Cortex of kidney (tissue), 1 donor: ENCODE data around the gene PLA2R1.
"Not testable (repeated sequence)": the region's sequence is repeated elsewhere in the genome, so short reads cannot be mapped to it uniquely, and the experiment has no call there.

ENCODE experiments used
- DNase-seq: peaks from one replicate; lab custom pipeline; 2025; lab: John Stamatoyannopoulos, UW

Gene PLA2R1

GRCh38 chr2:159982842-159983785 is 79.3 kb downstream of the PLA2R1 start:
- DNase-seq, result no peak

- no peak for DNase-seq
These were observed 80.1 kb downstream of the PLA2R1 start for GRCh38 chr2:159982270-159982669.

DNA sequence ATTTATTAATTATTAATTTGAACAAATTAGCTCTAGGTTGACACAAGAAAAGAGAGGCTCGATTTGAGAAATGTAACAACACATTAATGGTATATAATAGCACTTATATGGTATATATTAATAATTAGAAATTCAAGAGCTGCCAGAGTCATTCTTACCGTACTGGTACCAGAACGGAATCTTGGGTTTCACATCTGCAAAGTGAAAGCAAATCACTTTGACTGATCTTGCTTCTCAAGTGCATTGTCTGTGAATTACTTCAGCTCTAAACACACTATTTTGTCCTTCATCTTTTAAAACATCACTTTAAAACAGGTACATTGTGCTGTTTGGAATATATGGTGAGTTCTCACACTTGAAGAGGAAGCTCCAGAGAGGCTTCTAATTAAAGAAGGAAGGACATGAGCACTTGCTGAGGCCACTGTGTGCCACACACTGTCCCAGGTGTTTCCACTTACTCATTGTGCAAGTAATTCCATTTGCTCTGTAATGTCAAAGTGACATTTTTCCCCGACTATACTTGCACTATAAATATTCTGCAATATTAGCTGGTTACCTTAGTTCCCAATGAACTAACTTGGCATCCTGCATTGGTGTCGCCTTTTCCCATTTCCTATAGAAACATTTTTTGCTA is 85.8 kb downstream of the PLA2R1 start:
- DNase-seq, result no peak

DNA sequence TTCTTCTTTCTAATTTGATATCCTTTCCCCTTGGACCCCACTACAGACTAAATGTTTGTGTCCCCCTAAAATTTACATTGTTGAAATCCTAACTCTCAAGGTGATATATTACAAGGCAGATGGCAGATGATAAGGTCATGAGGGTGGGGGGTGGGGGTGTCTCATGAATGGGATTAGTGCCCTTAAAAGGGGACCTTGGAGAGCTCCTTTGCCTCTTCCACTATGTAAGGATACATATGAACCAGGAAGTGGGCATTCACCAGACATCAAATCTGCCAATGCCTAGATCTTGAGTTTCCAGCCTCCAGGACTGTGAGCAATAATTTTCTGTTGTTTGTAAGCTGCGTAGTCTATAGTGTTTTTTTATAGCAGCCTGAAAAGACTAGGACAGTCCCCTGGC is 89.1 kb downstream of the PLA2R1 start:
- no peak for DNase-seq

- no peak for DNase-seq
These were observed 90.9 kb downstream of the PLA2R1 start for GRCh38 chr2:159971365-159972152.

DNA sequence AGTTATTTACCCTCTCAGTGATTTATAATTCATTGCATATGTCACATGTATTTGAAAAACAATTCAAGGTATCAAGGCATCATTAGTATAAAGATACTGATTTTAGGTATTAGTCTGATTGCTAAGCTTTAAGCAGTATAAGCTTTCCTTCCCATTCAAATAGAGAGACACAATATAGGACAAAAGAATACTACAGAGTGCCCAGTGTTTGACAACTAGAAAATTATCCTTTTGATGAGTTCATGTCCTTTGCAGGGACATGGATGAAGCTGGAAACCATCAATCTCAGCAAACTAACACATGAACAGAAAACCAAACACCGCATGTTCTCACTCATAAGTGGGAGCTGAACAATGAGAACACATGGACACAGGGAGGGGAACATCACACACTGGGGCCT is 91.9 kb downstream of the PLA2R1 start:
- DNase-seq, result not testable (repeated sequence)

GRCh38 chr2:159968279-159968900 is 94.0 kb downstream of the PLA2R1 start:
- no peak for DNase-seq

DNA sequence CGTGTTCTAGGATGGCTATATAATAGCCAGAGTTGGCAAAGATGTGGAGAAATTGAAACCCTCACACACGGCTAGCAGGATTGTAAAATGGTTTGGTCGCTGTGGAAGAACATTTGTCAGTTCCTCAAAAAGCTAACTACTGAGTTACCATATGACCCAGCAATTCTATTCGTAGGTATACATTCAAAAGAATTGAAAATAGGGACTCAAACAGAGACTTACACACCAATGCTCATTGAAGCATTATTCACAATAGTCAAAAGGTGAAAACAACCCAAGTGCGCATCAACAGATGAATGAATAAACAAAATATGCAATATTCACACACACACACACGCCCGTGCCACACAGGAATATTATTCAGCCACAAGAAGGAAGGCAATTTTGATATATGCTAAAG is 98.7 kb downstream of the PLA2R1 start:
- DNase-seq, result no peak

- DNase-seq, result not testable (repeated sequence)
These were observed 99.9 kb downstream of the PLA2R1 start for GRCh38 chr2:159962513-159962912.

GRCh38 chr2:159961451-159961850 is 101.0 kb downstream of the PLA2R1 start:
- no peak for DNase-seq

- no peak for DNase-seq
These were observed 101.4 kb downstream of the PLA2R1 start for GRCh38 chr2:159961037-159961436.

DNA sequence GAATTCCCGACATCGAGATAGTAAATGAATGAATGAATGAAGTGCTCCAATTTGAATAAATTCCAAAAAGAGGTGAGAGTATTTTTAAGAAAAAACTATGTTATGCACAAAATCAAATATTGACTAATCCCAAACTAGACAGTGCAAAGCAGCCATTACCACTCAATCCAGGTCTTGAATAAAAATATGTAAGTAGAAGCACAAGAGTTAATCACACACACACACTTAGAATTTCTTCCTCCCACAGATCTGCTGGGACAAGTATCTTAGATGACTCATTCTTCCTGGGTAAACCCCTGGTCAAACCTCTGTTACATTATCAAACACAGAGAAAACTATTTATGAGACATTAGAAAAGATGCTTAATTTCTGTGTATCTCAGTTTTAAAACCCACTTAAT is 102.0 kb downstream of the PLA2R1 start:
- no peak for DNase-seq

DNA sequence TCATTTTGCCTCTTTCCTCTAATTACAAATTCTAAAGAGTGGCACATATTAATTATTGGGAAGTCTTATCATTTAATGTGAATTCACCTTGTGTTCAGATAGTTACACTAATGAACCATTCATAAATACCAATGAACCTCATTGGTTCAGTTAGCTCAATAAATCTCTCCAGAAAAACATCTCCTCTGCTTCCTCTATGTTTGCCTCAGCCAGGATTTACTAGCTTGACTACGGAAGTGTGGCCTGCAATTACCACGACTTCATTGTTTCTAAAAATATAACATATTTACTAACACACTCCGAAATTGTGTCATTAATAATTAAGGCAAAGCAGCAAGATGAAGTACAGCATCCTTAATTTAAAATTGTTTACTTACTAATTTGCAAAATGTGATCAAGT is 103.3 kb downstream of the PLA2R1 start:
- DNase-seq, result no peak

GRCh38 chr2:159953136-159953823 is 109.1 kb downstream of the PLA2R1 start:
- DNase-seq, result no peak

GRCh38 chr2:159946326-159946999 is 116.0 kb downstream of the PLA2R1 start:
- no peak for DNase-seq

- DNase-seq, result no peak
These were observed 117.5 kb downstream of the PLA2R1 start for GRCh38 chr2:159944874-159945273.

DNA sequence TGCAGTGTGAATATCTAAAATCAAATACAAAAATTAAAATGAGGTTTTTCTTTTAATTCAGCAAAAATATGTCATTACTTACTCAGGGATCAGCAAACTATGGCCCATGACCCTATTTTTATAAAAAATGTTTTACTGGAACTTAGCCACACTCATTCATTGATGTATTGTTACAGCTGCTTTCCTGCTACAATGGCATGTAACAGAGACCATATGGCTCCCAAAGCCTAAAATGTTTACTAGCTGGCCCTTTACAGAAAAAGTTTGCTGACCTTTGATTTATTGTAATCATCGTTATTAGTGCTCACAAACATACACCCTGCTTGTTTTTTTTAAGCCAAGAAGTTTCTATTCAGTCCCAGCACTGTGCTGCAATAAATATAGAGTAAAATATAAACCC is 120.3 kb downstream of the PLA2R1 start:
- no peak for DNase-seq

GRCh38 chr2:159941729-159942128 is 120.7 kb downstream of the PLA2R1 start:
- DNase-seq, result no peak

- no peak for DNase-seq
These were observed 122.5 kb downstream of the PLA2R1 start for GRCh38 chr2:159939946-159940345.

GRCh38 chr2:159938395-159938794 is 124.0 kb downstream of the PLA2R1 start:
- DNase-seq, result no peak

GRCh38 chr2:159936471-159936870 is 125.9 kb downstream of the PLA2R1 start:
- DNase-seq, result no peak
